K562 (cell line): ENCODE data around the gene UBN1. TPM values are rescaled to one million over a fixed set of nuclear protein-coding genes. Genes with fewer than 3 reads are reported as not detected.

Source experiments
- ATAC-seq: fragments of 200-7000 bp; cut with Tn5 transposase; 3 replicates; pipeline ENCODE4 v1.9.1; 2020; ENCODE audit warnings: moderate library complexity
- BruUV-seq: library from RNA; stranded (reverse); fragments of 400-500 nt; replicated peaks from 2 replicates; lab custom pipeline; 2021; lab: Mats Ljungman, UMichigan
- CTCF ChIA-PET: fragments of 300-600 bp; formaldehyde crosslinking; extraction: SDS; loops from one replicate; lab custom pipeline; 2021; ENCODE audit warnings: low intra/inter-chr PET ratio; lab: Yijun Ruan, JAX
- POLR2A ChIA-PET: fragments of 300-600, 350-650 bp; sonication (Branson Sonifier 250); formaldehyde crosslinking; extraction: SDS; loops from one replicate; lab custom pipeline; 2021; ENCODE audit warnings: antibody characterized with exemption, inconsistent platforms; lab: Yijun Ruan, JAX
- DNase-seq, 4 experiments: peaks; one replicate each; pipeline versions ENCODE4 v3.0.0 to v3.0.0-alpha.2; 2011 to 2018; ENCODE audit warnings: low spot score in 3 of 4, mixed read lengths in 3 of 4; ENCODE audit errors: extremely low read depth in 1 of 4
- FAIRE-seq: peaks from 2 replicates; lab custom pipeline; 2011; peaks lifted over from hg19 to GRCh38; lab: Jason Lieb, UNC
- H2AFZ ChIP-seq: 2 replicates; pipeline ENCODE4 v1.6.0; 2011; ENCODE audit warnings: low read depth, low read length, control low read depth, inconsistent platforms
- H3K27ac ChIP-seq: fragments of 200-600 bp; 3 replicates; pipeline ENCODE4 v1.8.0; 2011; ENCODE audit warnings: low read depth, mild to moderate bottlenecking, control low read depth, inconsistent platforms, low read length, moderate library complexity, mixed read lengths; ENCODE audit errors: extremely low read depth
- H3K27me3 ChIP-seq, 2 experiments: fragments of 300-600 bp in 1 of 2; 2 replicates in 1 of 2; 3 replicates in 1 of 2; pipeline versions ENCODE4 v1.6.0 to v1.8.0; 2011; ENCODE audit warnings: inconsistent platforms in 2 of 2, low read length in 2 of 2, mild to moderate bottlenecking in 1 of 2, mixed read lengths in 1 of 2, moderate library complexity in 1 of 2; ENCODE audit not compliant: control insufficient read depth in 2 of 2, insufficient read depth in 2 of 2
- H3K36me3 ChIP-seq: fragments of 300-600 bp; 3 replicates; pipeline ENCODE4 v1.8.0; 2011; ENCODE audit warnings: mild to moderate bottlenecking, low read length, inconsistent platforms; ENCODE audit not compliant: control insufficient read depth, insufficient read depth
- H3K4me1 ChIP-seq, 2 experiments: fragments of 200-600 bp in 1 of 2; replicated peaks in 1 of 2; 2 replicates in 1 of 2; 3 replicates in 1 of 2; pipeline versions ENCODE4 v1.5.1 to v1.8.0; 2011; ENCODE audit warnings: inconsistent platforms in 2 of 2, low read length in 2 of 2, mild to moderate bottlenecking in 1 of 2, mixed read lengths in 1 of 2, moderate library complexity in 1 of 2; ENCODE audit not compliant: control insufficient read depth in 2 of 2, insufficient read depth in 2 of 2
- H3K4me2 ChIP-seq: 2 replicates; pipeline ENCODE4 v1.6.1; 2011; ENCODE audit warnings: low read length, control low read depth, inconsistent platforms, mixed read lengths; ENCODE audit not compliant: insufficient read depth
- H3K4me3 ChIP-seq: fragments of 200-600 bp; sonication (generic), shearing (Covaris generic); 2 replicates; pipeline ENCODE4 v1.5.1; 2016; ENCODE audit warnings: control low read depth, inconsistent platforms
- H3K79me2 ChIP-seq: fragments of 200-600 bp; 3 replicates; pipeline ENCODE4 v1.8.0; 2011; ENCODE audit warnings: low read length, inconsistent platforms; ENCODE audit not compliant: control insufficient read depth, insufficient read depth
- H3K9ac ChIP-seq, 2 experiments: 2 replicates each; pipeline versions ENCODE4 v1.6.0 to v1.6.1; 2011; ENCODE audit warnings: low read depth in 2 of 2, low read length in 2 of 2, control low read depth in 1 of 2, inconsistent platforms in 1 of 2, mild to moderate bottlenecking in 1 of 2, mixed read lengths in 1 of 2; ENCODE audit not compliant: insufficient read depth in 1 of 2
- H3K9me1 ChIP-seq: one replicate; pipeline ENCODE4 v1.6.0; 2011; ENCODE audit warnings: inconsistent platforms, mild to moderate bottlenecking, low read length, moderate library complexity; ENCODE audit not compliant: control insufficient read depth, insufficient read depth
- H3K9me3 ChIP-seq: replicated peaks from 2 replicates; pipeline ENCODE4 v1.5.1; 2011; ENCODE audit warnings: low read depth, low read length, inconsistent platforms; ENCODE audit not compliant: control insufficient read depth, insufficient read depth
- H4K20me1 ChIP-seq: replicated peaks from 2 replicates; pipeline ENCODE4 v1.6.1; 2011; ENCODE audit warnings: low read length, inconsistent platforms, mixed read lengths; ENCODE audit not compliant: control insufficient read depth, insufficient read depth
- CCNT2 ChIP-seq: IDR thresholded peaks from 2 replicates; pipeline ENCODE4 v1.6.1; 2011; ENCODE audit warnings: borderline replicate concordance, low read depth, mild to moderate bottlenecking, moderate library complexity, mixed read lengths, low read length; ENCODE audit not compliant: insufficient read length; ENCODE audit errors: extremely low read depth
- POLR2G ChIP-seq: fragments of 200-400 bp; formaldehyde crosslinking; IDR thresholded peaks from 2 replicates; pipeline ENCODE4 v1.6.1; 2017; ENCODE audit warnings: low read depth, mild to moderate bottlenecking, antibody characterized with exemption, low read length, moderate library complexity
- ZNF354B ChIP-seq: fragments of 250-450 bp; sonication (Bioruptor Pico); IDR thresholded peaks from 2 replicates; pipeline ENCODE4 v1.4.0; 2020
- WGBS: fragments of 100-300 bp; shearing (Covaris generic); methylation state at CpG from one replicate; pipeline ENCODE4 v1.1.6; 2016; ENCODE audit warnings: low coverage, mixed read lengths; ENCODE audit not compliant: insufficient coverage; ENCODE audit errors: missing lambda C conversion rate; 5-methylcytosine and 5-hydroxymethylcytosine counted together
- in situ Hi-C: fragments of 300-500 bp; cut with MboI; formaldehyde crosslinking; loops from 4 replicates; pipeline ENCODE4 v1.15.0; 2018; ENCODE audit warnings: inconsistent platforms, mixed read lengths
- intact Hi-C: fragments of 100-400 bp; cut with micrococcal nuclease; formaldehyde crosslinking; loops from 2 replicates; pipeline ENCODE4 v1.14.2; 2022
- polyA plus RNA-seq, 8 experiments: library from polyadenylated mRNA; depleted of rRNA in 4 of 8; stranded (reverse) in 5 of 8; unstranded in 3 of 8; fragments of >200 nt; fragmentation: Nextera tagmentation in 2 of 8; fragmentation: Illumina TruSeq in 1 of 8; extraction: Ambion mirVana in 2 of 8; extraction: Trizol in 1 of 8; gene quantifications; 2 replicates each; pipeline versions ENCODE4 v1.2.1 to v1.2.3, GENCODE V29; 2011 to 2014; ENCODE audit warnings: inconsistent platforms in 1 of 8, missing spikeins in 1 of 8
- total RNA-seq, 7 experiments: library from RNA; depleted of rRNA in 6 of 7; stranded (reverse); fragments of >200 nt in 6 of 7; fragmentation: Illumina TruSeq in 2 of 7; extraction: Trizol in 2 of 7; gene quantifications; 2 replicates each; pipeline versions ENCODE4 v1.2.1 to v1.2.3, GENCODE V29; 2011 to 2021; ENCODE audit warnings: low replicate concordance in 1 of 7

Gene UBN1
- total and polyA plus RNA-seq, 9 of the 15 experiments (the other 6 are each of a cell fraction or from before 2014, with no cell fraction given), result 1.5 to 45.7 (median 20.6) TPM

DNA sequence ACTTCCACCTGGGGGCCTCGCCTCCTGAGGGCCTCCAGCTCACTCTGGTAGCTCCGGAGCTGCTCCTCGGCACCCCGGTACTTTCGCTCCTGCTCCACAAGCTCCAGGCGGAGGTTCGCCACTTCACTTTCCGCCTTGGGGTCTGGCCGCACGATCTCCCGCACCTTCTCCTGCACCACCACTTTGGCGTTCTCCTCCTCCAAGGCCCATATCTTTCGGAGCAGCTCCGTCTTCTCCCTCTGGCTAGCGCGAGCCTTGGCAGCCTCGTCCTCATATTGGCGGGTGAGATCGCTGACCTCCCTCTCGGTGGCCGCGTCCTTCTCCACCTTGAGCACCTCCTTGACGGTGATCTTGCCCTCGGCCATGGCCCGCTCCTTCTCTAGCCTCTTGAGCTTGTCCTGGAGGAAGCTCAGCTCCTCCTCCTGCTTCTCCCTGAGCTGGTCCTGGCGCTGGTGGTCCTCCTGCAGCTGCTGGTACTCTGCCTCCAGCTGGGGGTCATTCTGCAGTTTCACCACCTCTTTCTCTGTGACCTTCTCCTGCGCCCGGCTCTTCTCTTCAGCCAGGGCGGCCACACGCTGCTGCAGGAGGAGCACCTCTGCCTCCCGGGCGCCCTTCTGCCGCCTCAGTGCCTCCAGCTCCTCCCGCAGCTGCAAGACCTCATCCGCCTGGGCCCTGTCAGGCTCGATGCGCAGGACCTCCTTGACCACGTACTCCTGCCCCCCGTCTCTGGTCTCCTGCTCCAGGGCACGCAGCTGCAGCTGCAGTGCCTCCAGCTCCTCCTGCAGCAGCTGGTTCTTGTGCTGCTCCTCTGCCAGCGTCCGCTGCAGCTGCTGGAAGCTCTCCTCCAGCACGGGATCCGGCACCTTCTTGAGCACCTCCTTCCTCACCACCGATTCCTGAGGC is 37.9 kb downstream of the UBN1 start:
- no peak for DNase-seq
- no TSS peak for BruUV-seq
- ChIA-PET CTCF (interaction anchor here (0.5 kb wide), 1 partner anchor 192 kb away, joined by 3 read pairs; the partner anchor contains the start of gene NUDT16L1), POLR2A (interaction anchor here (0.5 to 3.6 kb wide), 12 partner anchors 9 to 470 kb away, joined by 3 to 19 read pairs (median 3); no protein-coding TSS in a partner anchor)
- no peak overlapping the region for H3K4me3 ChIP-seq
- H2AFZ ChIP-seq, result no peak overlapping the region
- peaks cover 25 to 42% of the 10 kb centered on the region in 2 experiments; a peak in 4 of 5 replicates for H3K4me1 ChIP-seq
- H3K4me2 ChIP-seq, result no peak overlapping the region
- TF ChIP-seq POLR2G, result peak; percentile 54; the same call in 1 of the 2 replicates
- no peak for TF ChIP-seq CCNT2
- TF ChIP-seq ZNF354B, result no peak
- no peak for FAIRE-seq
- peaks cover 61% of the 10 kb centered on the region for H3K36me3 ChIP-seq
- no peaks in the 10 kb centered on the region for H3K79me2 ChIP-seq
- H3K9me1 ChIP-seq, result peaks cover 3% of the 10 kb centered on the region
- in situ Hi-C loops, result no loop called here
- peaks cover 4% of the 10 kb centered on the region for H4K20me1 ChIP-seq
- ATAC-seq, result peak; percentile 8; the same call in 2 of the 3 replicates
- peaks cover 7% of the 10 kb centered on the region; the same call in 1 of the 2 replicates for H3K9me3 ChIP-seq
- no peaks in the 10 kb centered on the region for H3K27me3 ChIP-seq
- H3K9ac ChIP-seq, result peak overlapping the region in 1 of 2 experiments; percentile 70; a peak in 2 of 4 replicates
- no peak overlapping the region for H3K27ac ChIP-seq
- WGBS, result 84% methylated on average over 42 of the region's 45 CpGs
- intact Hi-C loops, result loop anchor here (10.0 kb wide), 1 partner anchor 50 kb away; the partner anchor contains the start of gene PPL
